Adrenal gland (tissue), 19 donors: ENCODE measurements around the gene SPEM2. TPM values are rescaled to one million over a fixed set of nuclear protein-coding genes. Genes with fewer than 3 reads are reported as not detected.

ENCODE experiments used
- DNase-seq, 7 donors: peaks; one replicate each; pipeline ENCODE4 v3.0.0-alpha.2; 2019 to 2020
- H3K27ac ChIP-seq, 5 donors: fragments of 200-600 bp; sonication (generic) in 4 of 5; 1 replicate in 3 of 5; 2 replicates in 2 of 5; pipeline versions ENCODE4 v1.5.1 to v1.8.0; 2016 to 2020; ENCODE audit warnings: mild to moderate bottlenecking in 1 of 5
- H3K27me3 ChIP-seq: fragments of 200-600 bp; 2 replicates; pipeline ENCODE4 v1.8.0; 2021
- H3K36me3 ChIP-seq, 2 donors: fragments of 200-600 bp; replicated peaks in 1 of 2; 1 replicate in 1 of 2; 2 replicates in 1 of 2; pipeline versions ENCODE4 v1.5.1 to v1.8.0; 2018 to 2022
- H3K4me1 ChIP-seq, 2 donors: fragments of 200-600 bp; replicated peaks in 1 of 2; 1 replicate in 1 of 2; 2 replicates in 1 of 2; pipeline versions ENCODE4 v1.5.1 to v1.8.0; 2018 to 2021
- H3K4me3 ChIP-seq, 4 donors: fragments of 200-600 bp; sonication (generic) in 3 of 4; one replicate each; pipeline ENCODE4 v1.5.1; 2016 to 2018
- H3K9me3 ChIP-seq, 3 donors: fragments of 200-600 bp; sonication (generic) in 1 of 3; replicated peaks in 1 of 3; 1 replicate in 2 of 3; 2 replicates in 1 of 3; pipeline versions ENCODE4 v1.5.1 to v1.8.0; 2016 to 2021
- POLR2A ChIP-seq, 2 donors: fragments of 450-650 bp; IDR thresholded peaks; one replicate each; pipeline ENCODE4 v1.6.1; 2017; ENCODE audit warnings: antibody characterized with exemption in 2 of 2, mild to moderate bottlenecking in 2 of 2, moderate library complexity in 1 of 2
- WGBS, 4 donors: extraction: QIAGEN DNeasy Blood & Tissue Kit in 2 of 4; methylation state at CpG; one replicate each; pipeline versions ENCODE4 v1.1.5 to v1.1.7; 2013 to 2017; 5-methylcytosine and 5-hydroxymethylcytosine counted together
- intact Hi-C, 2 donors: fragments of 100-400 bp; cut with DNase I; formaldehyde crosslinking; loops; one replicate each; pipeline versions ENCODE4 v1.14.1 to v1.15.0; 2022 to 2023
- long read RNA-seq, 10 donors: library from polyadenylated mRNA in 3 of 10; unstranded in 2 of 10; stranded (forward) in 1 of 10; transcript quantifications; one replicate each; pipeline ENCODE4 v2.0.0 and lab custom pipeline, GENCODE V29; 2021 to 2026
- polyA plus RNA-seq, 3 donors: library from polyadenylated mRNA; stranded (reverse); fragments of 200-250 nt in 2 of 3; fragments of 350-450 nt in 1 of 3; fragmentation: Illumina TruSeq in 1 of 3; extraction: RNeasy Lipid Tissue Mini Kit (QIAGEN cat#74804) in 1 of 3; gene quantifications; one replicate each; pipeline ENCODE4 v1.2.3, GENCODE V29; 2013 to 2014
- total RNA-seq, 9 donors: library from RNA; depleted of rRNA in 4 of 9; stranded (reverse); fragments of >200 nt in 4 of 9; fragments of 120-200 nt in 1 of 9; fragmentation: NEBNext Ultra II Directional in 1 of 9; extraction: Animal tissue kit (Norgen Biotek cat#: 25700) in 1 of 9; gene quantifications; one replicate each; pipeline versions ENCODE4 v1.1.0 to v1.2.4, GENCODE V29; 2013 to 2023
- TF ChIP-seq, protein P1 (sequence below), 6 experiments: fragments of 450-650 bp in 4 of 6; fragments of 200-600 bp in 2 of 6; sonication (generic) in 1 of 6; IDR thresholded peaks; 1 replicate in 5 of 6; 2 replicates in 1 of 6; pipeline versions ENCODE4 v1.5.1 to v1.8.0; 2016 to 2021; ENCODE audit warnings: antibody characterized with exemption in 6 of 6, mild to moderate bottlenecking in 2 of 6, moderate library complexity in 1 of 6
- donor health status: healthy with polysubstance abuse.
- donor health status: Bipolar disorder and iron deficiency.
- donor health status: DM: yes; HTN: yes; CAD: no.
- donor health status: DM: no; HTN: no; CAD: no.
- donor health status: DM: no; HTN: no; CAD: no.
- donor health status: DM: yes; HTN: yes; CAD: no.

The SPEM2 gene
- total RNA-seq (not detected), polyA plus RNA-seq (not detected)
- long read RNA-seq, donor 1 = 0 reads
- long read RNA-seq, donor 2 = 0 reads
- long read RNA-seq, donor 3 = 0 reads
- long read RNA-seq, donor 4 = 0 reads
- long read RNA-seq, donor 5 = 0 reads
- long read RNA-seq, donor 6 = 0 reads
- long read RNA-seq, donor 7 = 0 reads
- long read RNA-seq, donor 8 = 0 reads
- long read RNA-seq, donor 9 = 0 reads
- long read RNA-seq, donor 10 = 0 reads

DNA sequence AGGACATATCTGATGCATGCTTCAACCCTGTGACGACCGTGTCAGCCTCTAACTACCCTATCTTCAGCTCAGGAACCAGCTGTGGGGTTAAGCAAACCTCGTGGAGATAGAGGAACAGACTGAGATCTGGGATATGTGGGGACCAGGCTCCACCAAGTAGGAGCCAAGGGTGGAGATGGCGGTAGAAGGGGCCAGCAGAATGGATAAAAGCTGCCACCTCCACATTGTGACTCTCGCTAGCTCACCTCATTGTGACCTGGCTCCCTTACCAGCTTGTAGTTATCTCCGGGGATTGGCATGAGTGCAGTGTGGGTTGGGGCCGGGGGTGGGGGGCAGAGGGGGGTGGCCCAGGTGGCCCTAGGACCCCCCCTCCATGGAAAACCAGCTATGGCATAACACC, at the start of gene SPEM2:
SPEM2 (plus strand) TSS at position 301 of the 400 bp plus-strand sequence; CDS start at position 374, 73 bp downstream.
- intact Hi-C loops = no loop called here
- TF ChIP-seq, protein P1, sequence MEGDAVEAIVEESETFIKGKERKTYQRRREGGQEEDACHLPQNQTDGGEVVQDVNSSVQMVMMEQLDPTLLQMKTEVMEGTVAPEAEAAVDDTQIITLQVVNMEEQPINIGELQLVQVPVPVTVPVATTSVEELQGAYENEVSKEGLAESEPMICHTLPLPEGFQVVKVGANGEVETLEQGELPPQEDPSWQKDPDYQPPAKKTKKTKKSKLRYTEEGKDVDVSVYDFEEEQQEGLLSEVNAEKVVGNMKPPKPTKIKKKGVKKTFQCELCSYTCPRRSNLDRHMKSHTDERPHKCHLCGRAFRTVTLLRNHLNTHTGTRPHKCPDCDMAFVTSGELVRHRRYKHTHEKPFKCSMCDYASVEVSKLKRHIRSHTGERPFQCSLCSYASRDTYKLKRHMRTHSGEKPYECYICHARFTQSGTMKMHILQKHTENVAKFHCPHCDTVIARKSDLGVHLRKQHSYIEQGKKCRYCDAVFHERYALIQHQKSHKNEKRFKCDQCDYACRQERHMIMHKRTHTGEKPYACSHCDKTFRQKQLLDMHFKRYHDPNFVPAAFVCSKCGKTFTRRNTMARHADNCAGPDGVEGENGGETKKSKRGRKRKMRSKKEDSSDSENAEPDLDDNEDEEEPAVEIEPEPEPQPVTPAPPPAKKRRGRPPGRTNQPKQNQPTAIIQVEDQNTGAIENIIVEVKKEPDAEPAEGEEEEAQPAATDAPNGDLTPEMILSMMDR (IDR thresholded peaks at IDR 0.05) = no peak
- TF ChIP-seq POLR2A (IDR thresholded peaks at IDR 0.05) = no peak
- H3K4me1 ChIP-seq = no peaks in the 10 kb centered on the region
- H3K9me3 ChIP-seq = no peaks in the 10 kb centered on the region
- H3K27ac ChIP-seq = no peak within 1 kb of the TSS
- no peaks in the 10 kb centered on the region for H3K27me3 ChIP-seq
- H3K4me3 ChIP-seq = no peak within 1 kb of the TSS
- DNase-seq = no peak
- H3K36me3 ChIP-seq = no peaks in the 10 kb centered on the region
- 65 to 81% (median 78%) methylated on average over 4 to 7 of the region's 7 CpGs for WGBS, 4 donors

- Histone ChIP-seq H3K27me3 (peaks cover 6% of the 10 kb centered on the region), H3K36me3 (no peaks in the 10 kb centered on the region), H3K9me3 (no peaks in the 10 kb centered on the region), H3K4me3 (no peak overlapping the region), H3K4me1 (peaks cover 6 to 23% of the 10 kb centered on the region in 2 donors), H3K27ac (no peak overlapping the region)
- 95 to 100% (median 97%) methylated on average over 3 of the region's 3 CpGs for WGBS, 4 donors
- DNase-seq = no peak
- intact Hi-C loops = no loop called here
- TF ChIP-seq, protein P1 (IDR thresholded peaks at IDR 0.05) = no peak
- TF ChIP-seq POLR2A (IDR thresholded peaks at IDR 0.05) = no peak
These were observed 46.3 kb upstream of the SPEM2 start for GRCh38 chr17:7379134-7379533.

GRCh38 chr17:7380321-7380720, 45.1 kb upstream of the SPEM2 start:
- H3K9me3 ChIP-seq = no peaks in the 10 kb centered on the region
- H3K27me3 ChIP-seq = peaks cover 6% of the 10 kb centered on the region
- TF ChIP-seq POLR2A (IDR thresholded peaks at IDR 0.05) = no peak
- TF ChIP-seq, protein P1 (IDR thresholded peaks at IDR 0.05) = no peak
- H3K36me3 ChIP-seq = no peaks in the 10 kb centered on the region
- peak in 6 of 7 donors; percentile 46 to 79 (median 72) for DNase-seq
- intact Hi-C loops = no loop called here
- 20 to 23% (median 21%) methylated on average over 2 to 7 of the region's 7 CpGs for WGBS, 4 donors
- H3K27ac ChIP-seq = peak overlapping the region in 1 of 5 donors; percentile 40
- peaks cover 6 to 26% of the 10 kb centered on the region in 2 donors for H3K4me1 ChIP-seq
- peak overlapping the region in 1 of 4 donors; percentile 54 for H3K4me3 ChIP-seq

DNA sequence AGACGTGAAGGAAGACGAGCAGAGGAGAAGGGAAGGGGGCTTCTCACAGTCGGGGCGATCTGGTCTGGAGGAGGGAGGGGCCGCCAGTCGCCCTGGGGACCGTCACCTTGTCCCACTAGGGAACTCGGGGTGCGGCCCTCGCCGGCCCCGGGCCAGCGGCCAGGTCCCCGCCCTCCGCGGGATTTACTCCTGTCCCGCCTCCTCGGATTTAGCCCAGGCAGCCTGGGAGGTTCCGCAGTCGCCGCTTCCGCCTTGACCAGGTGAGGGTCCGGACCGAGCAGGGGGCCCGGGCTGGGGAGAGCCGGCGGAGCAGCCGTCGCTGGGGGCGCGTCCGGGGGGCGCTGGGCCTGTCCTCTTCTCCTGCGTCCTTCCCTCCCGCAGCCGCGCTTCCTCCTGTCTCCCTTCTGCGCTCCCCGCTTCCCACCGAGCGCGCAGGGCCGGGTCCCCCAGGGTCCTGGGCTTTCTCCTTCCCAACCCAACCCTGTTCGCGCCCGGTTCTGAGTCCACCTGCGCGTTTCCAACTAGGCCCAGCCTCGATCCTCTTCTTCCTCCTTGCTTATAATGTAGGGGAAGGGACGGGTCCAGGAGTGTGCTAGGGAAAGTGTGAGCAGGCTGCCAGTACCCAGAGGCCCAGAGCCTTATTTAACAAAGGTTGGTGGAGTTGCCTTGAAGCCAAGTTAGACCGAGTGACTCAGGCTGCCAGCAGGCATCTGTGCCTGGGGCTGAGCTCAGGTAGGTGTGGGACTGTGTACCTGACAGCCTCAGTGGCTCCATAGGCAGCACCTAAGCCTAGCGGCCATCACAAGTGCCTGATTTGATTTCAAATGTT, 44.3 kb upstream of the SPEM2 start, which contains the start of gene TNK1:
TNK1 (plus strand) TSS at position 235 of the 829 bp plus-strand sequence. CDS start 1,838 bp downstream, outside the sequence.
- TF ChIP-seq, protein P1 (IDR thresholded peaks at IDR 0.05) = no peak
- Histone ChIP-seq H3K4me3 (peak within 1 kb of the TSS in 2 of 4 donors; percentile 8 to 54), H3K9me3 (no peaks in the 10 kb centered on the region), H3K4me1 (peaks cover 6 to 26% of the 10 kb centered on the region in 2 donors), H3K36me3 (no peaks in the 10 kb centered on the region), H3K27ac (peak within 1 kb of the TSS in 1 of 5 donors; percentile 40), H3K27me3 (peaks cover 6% of the 10 kb centered on the region)
- WGBS, 4 donors = 5 to 11% (median 9%) methylated on average over 21 to 52 of the region's 52 CpGs
- intact Hi-C loops = no loop called here
- peak in 2 of 7 donors; percentile 26 to 47 for DNase-seq
